ENCODE measurements around the gene FIBCD1. TPM values are rescaled to one million over a fixed set of nuclear protein-coding genes. Genes with fewer than 3 reads are reported as not detected.

The FIBCD1 gene
- total and polyA plus RNA-seq, 9 of the 15 experiments (the other 6 are each of a cell fraction or from before 2014, with no cell fraction given): 0.53 to 1.2 (median 0.95) TPM; not detected in 4

GRCh38 chr9:130904070-130905044, 34.7 kb downstream of the FIBCD1 start (continued):
- TF ChIP-seq ARID3B (CRISPR knock-in tag; IDR thresholded peaks at IDR 0.05; ENCODE audit: borderline replicate concordance) (no peak), SRSF3 (IDR thresholded peaks at IDR 0.05; ENCODE audit: insufficient read depth, low read length) (no peak), SNAPC5 (CRISPR knock-in tag; IDR thresholded peaks at IDR 0.05) (no peak), ZNF518B (CRISPR knock-in tag; IDR thresholded peaks at IDR 0.05) (no peak), GTF2F1 (IDR thresholded peaks at IDR 0.05; ENCODE audit: low read depth, low read length) (no peak), CREB3L1 (IDR thresholded peaks at IDR 0.05; ENCODE audit: borderline replicate concordance, low read depth) (no peak), HOXB6 (CRISPR knock-in tag; IDR thresholded peaks at IDR 0.05; ENCODE audit: borderline replicate concordance) (no peak), SP2 (IDR thresholded peaks at IDR 0.05; ENCODE audit: extremely low read depth, low read depth, low read length, poor library complexity, severe bottlenecking) (peak; percentile 11), MLX (CRISPR knock-in tag; conservative IDR thresholded peaks at IDR 0.05) (0 out of 4 replicates have a peak, but pooled peaks of 1 of the 2 experiments have one; percentile 8), ZNF449 (CRISPR knock-in tag; IDR thresholded peaks at IDR 0.05) (no peak), MYC (IDR thresholded peaks at IDR 0.05; ENCODE audit: low read depth, low read length) (0 out of 2 replicates have a peak, but pooled peaks have one; percentile 41), MYC (CRISPR knock-in tag; IDR thresholded peaks at IDR 0.05; ENCODE audit: borderline replicate concordance, low read depth) (no peak)

Measured in K562 (cell line).